GM18861 (cell line): ENCODE measurements around the gene MOGAT2.
"Not testable (repeated sequence)": the region's sequence is repeated elsewhere in the genome, so short reads cannot be mapped to it uniquely, and the experiment has no call there.

Experiments
- ATAC-seq: cut with Tn5 transposase; IDR thresholded peaks from one replicate; pipeline ENCODE4 v1.9.1; 2021; ENCODE audit not compliant: unreplicated experiment

The MOGAT2 gene

DNA sequence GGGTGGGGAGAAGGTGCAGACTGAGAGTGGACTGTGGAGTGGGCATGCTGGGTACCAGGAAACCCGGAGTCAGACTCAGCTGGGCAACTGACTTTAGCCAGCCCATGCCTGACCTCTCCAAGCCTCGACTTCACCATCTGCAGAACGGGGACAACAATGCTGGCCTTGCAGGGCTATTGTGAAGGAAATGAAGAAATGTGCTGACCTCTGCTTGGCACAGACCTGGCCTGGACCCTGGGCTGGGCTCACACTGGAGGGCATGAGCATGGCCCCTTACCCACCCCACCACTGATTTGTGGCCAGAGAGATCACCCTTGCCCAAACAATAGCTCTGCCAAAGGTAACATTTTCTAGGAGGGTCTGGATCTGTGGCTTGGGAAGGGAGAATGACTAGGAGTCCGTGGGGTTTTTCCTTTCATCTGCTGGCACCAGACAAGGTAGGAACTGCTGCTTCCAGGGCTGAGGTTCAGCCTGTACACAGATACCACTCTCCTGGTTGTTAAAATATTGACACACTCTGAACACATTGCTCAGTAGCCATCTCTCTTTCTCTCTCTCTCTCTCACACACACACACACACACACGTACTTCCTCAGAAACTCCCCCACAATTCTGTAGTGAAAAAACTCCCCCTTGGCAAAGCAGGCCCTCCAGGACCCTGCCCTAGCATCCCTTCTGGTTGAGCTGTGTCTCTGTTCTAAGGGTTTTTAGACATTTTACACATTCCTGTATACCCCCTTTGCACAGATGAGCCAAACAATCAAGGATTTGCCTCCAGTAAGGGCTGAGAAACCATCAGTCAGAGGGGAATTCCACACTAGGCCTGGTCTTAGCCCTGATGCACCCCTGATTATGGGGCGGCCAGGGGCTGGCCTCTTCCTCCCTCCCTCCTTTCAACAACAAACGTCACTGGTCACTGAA is 1.0 kb downstream of the MOGAT2 start:
- ATAC-seq: no peak

DNA sequence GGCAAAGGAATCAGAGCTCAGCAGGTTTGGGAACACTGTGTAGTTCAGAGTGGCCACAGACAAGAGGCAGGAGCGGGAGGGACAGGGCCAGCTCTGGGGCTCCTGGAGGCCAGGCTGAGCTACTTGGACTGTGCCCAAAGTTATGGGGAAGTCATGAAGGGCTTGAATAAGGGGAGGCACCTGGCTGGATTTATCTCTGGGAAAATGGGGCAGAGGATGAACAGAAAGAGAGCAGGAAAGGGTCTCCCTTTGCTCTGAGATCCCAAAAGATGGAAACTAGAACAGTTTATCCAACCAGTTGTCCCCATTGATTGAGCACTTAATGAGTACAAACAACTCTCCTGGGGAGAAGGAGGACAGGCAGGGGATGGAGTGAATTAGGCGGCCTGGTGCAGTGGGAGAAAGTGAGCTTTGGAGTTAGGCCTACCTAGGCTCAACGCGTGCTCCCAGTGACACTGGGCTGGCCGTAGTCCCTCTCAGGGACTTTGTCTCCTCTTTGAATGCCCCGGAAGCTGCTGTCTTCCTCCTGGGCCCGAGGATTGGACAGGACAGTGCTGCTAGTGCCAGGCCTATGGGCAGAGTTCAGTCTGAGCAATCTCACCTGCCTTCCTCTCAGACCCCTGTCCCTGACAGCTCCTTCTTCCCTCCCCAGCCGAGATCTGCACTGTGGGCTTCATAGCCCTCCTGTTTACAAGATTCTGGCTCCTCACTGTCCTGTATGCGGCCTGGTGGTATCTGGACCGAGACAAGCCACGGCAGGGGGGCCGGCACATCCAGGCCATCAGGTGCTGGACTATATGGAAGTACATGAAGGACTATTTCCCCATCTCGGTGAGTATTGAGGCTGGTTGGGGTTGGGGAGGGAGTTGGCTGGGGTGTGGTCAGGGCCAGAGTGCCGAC is 2.0 kb downstream of the MOGAT2 start:
- no peak for ATAC-seq

DNA sequence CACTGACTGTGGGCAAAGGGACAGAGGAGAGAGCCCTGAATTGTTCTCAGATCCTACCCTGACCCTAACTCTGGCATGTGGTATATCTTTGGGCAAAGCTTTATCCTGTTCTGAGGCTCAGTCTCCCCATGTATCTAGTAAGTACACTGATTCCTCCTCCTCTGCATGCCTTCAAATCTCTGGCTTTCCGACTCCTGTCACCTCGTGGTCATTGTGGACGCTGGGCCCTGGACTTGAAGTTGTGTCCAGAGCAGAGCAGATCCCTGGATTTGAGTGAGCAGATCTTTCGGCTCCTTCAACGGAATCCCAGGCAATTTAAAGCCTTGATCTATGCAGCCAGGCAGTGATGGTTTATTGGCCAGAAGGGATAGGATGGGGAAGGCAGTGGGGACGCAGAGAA is 3.0 kb downstream of the MOGAT2 start:
- no peak for ATAC-seq

DNA sequence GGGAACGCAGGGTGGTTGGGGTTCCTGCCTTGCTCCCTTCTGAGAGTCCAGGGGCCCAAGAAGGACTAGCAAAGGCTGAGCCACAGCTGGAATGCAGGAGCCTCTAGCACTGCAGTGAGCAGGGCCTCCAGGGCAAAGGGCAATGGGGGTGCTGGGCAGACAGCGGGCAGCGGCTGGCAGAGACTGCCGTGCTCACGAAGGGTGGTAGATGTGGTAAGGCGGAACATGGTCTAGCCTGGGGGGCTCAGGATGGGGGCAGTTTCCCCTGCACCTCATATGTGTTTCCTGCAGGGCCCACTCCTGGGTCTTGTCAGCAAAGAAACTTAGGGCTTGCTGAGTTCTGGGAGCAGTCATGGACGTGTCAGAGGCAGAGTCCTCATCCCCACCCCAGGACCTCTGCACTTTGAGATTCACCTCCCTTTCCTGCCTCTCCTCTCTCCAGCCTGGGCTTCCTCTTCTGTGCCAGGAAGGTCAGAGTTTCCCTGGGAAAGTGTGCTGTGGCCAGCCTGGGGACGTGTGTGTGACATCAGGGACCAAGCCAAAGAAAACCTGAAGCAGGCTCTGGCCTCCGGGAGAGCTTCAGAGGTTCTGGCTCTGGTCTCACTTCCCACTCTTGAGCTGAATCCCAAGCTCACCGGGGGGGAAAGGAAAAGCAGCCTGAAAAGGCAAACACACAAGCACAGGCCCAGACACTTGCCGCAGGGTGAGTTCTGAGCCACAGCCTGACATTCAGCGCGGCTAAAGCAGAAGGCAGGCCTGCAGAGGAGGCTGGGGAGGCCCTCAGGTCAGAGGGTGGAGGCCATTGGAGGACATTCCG is 4.4 kb downstream of the MOGAT2 start:
- no peak for ATAC-seq

DNA sequence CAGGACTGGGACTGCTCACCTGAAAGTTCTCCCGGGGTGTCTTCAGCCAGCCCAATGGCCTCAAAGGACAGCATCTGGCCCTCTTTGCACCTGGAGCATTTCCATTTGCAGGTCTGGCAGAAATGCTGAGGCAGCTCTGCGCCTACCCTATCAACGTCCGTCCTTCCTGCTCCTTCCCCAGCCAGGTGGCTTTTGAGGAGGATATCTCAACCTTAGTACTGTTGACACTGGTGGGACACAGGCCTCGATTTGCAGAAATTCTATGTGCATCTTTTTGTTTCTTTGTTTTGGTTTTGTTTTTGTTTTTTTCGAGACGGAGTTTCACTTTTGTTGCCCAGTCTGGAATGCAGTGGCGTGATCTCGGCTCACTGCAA is 5.0 kb downstream of the MOGAT2 start:
- ATAC-seq: no peak

DNA sequence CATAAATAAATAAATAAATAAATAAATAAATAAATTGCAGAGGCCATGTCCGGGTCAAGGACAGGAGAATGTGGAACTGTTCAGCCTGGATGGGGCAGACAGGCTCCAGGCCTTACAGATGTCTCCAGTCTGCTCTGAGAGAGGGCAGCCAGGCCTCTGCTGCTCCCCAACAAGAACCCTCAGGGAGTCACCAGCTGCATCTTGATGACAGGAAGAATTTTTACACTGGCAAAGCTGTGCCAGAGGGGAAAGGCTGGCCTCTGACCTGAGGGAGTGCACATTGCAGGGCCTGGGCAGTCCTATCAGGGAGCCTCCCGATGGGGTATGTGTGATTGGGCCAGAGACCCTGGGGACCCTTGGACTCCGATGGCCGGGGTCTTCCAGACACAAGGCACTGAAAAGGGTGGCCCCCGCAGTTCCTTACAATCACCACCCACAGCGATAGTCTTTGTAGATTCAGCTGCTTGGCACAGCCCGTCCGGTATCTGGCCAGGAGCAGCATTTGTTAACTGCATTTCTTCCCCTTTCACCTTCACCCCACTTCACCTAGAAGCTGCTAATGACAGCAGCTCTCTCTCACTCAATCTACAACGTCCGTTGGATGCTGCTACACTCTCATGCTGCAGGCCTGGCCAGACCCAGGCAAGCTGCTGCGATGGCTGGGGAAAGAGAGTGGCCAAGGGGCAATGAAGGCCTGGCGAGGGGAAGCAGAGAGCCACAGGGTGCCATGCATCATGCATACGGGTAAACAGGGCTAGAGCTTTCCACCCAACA is 8.1 kb downstream of the MOGAT2 start:
- ATAC-seq: no peak

DNA sequence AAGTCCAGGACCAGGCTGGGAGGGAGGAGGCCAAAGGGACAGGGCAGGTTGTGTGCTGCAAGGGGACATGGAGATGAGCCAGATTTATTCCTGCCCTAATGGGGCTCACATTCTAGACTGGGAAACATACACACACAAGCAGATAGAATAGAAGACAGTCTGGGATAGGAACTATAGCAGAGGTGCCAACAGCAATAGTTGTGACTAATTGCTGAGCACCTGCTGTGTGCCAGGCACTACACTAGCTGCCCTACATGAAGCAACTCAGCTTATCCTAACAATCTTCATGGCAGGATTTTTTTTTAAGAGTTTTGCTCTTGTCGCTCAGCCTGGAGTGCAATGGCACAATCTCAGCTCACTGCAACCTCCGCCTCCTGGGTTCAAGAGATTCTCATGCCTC is 11.4 kb downstream of the MOGAT2 start:
- no peak for ATAC-seq

DNA sequence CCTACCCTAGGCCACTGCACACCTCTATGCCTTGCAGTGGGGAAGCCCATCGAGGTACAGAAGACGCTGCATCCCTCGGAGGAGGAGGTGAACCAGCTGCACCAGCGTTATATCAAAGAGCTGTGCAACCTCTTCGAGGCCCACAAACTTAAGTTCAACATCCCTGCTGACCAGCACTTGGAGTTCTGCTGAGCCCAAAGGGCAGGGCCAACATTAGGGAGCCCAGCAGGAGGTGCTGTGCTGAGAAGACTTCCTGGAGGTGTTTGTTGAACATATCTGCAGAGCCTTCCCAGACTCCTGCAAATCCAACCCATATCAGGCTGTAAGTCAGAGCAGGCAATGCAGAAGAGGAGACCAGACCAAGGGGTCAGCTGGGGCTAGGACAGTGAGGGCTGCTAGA is 13.5 kb downstream of the MOGAT2 start:
- ATAC-seq: no peak

DNA sequence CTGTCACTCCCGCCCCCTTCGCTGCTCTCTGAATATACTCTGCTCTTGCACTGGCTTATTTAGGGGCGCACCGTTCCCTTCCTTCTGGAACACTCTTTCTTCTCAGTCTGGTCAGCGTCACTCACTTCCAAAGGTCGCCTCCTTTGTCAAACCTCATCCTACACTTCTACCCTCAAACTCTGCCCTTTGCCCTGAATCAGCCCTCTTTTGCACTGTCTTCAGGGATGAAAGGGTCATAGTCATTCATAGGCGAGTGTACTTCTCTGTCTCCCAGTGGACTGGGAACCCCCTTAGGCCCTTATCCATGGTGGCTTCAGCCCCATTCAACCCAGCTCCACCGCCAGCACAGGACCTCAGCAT is 15.4 kb downstream of the MOGAT2 start:
- no peak for ATAC-seq

DNA sequence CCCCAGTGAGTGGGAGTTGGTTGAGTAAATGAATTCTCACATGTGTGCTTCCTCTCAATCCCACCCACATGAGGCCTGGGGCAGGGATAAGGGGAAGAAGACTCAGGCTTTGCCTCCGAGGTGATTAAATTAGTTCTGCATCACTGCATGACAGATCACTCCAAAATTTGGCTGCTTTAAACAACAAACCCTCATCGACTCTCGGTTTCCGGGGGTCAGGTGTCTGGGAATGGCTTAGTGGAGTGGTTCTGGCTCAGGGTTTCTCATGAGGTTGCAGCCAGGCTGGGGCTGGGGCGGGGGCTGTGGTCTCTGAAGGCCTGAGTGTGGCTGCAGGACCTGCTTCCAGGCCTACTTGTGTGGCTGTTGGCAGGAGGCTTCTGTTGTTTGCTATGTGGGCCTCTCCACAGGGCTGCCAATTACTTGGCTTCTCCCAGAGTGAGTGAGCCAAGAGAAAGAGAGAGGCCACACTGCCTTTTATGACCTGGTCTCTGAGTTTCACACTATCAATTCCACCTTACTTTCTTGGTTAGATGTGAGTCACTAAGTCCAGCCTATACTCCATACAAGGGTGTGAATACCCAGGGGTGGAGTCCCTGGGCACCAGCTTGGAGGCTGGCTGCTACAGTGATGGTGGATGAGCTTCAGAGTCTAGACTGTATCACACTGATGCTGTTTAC is 15.9 kb downstream of the MOGAT2 start:
- no peak for ATAC-seq

DNA sequence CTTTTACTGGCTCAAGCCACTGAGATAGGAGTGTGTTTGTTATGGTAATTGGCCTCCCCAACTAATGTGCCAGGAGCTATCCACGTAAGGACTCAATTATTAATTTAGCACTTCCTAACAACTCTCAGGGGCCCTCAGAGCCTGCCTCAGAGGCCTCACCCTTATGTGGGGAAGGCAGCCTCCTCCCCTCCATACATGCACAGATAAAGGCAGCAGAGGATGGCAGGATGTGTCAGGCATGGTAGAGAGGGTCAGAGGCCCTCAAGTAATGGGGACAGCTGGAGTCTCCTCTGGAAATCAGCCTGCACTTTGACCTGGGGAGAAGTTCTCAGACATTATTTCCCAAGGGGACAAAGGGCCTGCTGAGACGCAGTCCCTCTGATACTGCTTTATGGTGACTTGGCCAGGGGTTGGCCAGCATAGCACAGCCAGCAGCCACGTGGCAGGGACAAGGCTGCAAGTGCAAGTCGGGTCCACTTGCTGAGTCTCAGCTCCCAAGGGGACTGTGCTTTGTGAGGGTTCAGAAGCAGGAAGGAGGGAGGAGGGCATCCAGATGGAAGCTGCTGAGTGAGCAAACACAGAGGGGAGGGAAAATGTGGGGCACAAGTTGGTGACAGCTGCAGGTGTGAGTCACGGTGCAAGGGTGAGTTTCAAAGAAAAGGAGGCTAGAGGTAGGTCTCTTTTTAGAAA is 17.0 kb downstream of the MOGAT2 start:
- ATAC-seq: no peak

DNA sequence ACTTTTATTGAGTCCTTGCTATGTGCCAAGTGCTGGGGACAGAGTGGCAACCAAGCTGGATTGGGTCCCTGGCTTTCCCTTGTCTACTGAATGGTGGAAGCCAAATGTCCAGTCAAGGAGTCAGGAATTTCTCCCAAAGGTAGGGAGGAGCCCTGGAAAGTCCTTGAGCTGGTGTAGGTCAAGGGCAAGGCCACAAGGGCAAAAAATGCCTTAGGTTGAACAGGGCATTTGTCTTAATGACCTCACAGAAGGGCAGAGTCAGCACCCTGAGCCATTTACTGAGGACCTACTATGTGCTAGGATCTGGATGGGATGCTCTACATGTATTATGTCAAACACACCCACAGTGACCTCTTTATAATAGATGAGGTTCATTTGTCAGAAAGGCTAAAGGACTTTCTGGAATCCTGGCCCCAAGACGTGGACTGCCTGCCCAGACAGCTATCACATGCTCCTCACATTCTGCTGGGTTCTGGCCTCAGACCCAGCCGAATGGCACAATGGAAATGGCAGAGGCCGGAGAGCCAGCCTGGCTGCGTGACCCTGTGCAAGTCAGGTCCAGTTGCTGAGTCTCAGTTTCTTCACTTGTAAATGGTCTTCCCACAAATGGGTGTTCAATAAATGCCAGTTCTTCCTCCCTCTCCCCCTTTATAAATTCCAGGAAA is 17.7 kb downstream of the MOGAT2 start:
- ATAC-seq: no peak

DNA sequence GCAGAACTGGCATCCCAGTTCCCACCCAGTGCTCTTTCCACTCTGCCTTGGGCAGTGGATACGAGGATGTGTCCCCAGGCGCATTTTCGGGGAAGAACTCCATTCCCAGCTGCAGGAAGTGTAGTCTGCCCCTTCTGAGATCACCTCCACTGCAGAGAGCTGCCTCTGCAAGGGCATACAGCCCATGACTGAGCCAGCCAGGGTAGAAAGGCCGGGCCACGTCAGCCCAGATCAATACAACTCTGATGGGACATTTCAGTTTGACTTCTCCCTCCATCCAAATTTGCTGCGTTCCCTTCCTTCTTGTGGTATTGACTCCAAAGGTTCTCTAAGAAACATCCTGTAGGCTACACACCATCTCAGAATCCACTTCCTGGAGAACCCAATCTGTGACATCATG is 19.7 kb downstream of the MOGAT2 start:
- ATAC-seq: no peak

DNA sequence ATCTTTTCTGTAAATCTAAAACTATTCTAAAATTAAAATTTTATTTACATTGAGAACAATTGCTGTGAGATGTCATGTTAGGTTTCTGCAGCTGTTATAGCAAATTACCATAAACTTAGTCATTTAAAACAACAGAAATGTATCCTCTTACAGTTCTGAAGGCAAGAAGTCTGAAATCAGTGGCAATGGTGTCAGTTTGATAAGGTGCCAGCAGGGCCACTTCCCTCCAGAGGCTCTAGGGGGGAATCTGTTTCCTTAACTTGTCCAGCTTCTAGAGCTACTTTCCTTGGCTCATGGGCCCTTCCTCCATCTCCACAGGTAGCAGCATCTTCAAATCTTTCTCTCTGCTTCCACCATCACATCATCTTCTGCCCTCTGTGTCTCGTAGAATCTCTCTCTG is 23.0 kb downstream of the MOGAT2 start:
- ATAC-seq: no peak

DNA sequence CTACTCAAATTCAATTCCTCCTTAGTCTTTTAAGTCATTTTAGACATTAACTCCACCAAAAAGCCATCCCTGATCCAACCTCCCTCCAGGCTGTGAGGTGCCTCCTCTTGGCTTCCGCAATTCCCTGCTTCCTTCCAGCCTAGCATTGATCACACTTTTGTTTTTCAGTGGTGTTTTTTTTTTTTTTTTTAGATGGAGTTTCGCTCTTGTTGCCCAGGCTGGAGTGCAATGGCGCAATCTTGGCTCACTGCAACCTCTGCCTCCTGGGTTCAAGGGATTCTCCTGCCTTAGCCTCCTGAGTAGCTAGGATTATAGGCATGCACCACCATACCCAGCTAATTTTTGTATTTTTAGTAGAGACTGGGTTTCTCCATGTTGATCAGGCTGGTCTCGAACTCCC is 25.5 kb downstream of the MOGAT2 start:
- not testable (repeated sequence) for ATAC-seq

DNA sequence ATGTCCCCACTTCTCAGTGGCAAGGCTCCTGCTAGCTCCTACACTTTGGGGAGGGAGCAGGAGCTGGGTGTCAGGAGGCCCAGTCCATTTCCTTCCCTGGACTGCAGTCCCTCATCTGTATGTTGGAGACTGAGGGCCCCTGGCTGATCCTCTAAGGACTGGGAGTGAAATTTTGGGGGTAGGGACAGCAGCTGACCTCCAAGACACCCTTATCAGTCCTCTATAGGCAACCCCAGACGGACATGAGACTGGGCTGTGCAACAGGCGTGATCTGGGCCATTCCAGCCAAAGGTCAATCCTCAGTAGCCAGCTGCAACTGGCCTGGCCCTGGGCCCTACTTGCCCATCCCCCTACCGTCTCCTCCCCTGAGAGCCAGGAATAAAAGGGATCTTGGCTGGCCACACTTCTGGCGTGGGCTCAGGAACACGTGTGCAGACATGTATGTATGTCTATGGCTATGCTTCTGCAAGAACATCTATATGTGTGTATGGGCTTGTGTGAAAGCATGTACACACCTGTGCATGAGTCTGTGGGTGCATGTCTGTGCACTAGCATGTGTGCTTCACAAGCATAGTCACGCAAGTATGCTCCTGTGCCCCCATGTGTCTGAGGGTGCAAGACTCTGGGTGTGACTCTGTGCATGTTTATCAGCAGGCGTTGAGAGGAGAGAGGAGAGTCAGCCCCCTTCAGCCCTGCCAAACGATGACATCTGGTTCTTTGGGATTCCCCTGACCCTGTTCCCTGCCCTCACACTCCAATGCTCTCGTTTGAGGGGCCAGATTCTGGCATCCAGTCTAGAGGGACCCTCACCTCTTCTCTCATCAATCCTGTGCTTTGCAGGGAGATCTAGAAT is 26.3 kb downstream of the MOGAT2 start:
- no peak for ATAC-seq

DNA sequence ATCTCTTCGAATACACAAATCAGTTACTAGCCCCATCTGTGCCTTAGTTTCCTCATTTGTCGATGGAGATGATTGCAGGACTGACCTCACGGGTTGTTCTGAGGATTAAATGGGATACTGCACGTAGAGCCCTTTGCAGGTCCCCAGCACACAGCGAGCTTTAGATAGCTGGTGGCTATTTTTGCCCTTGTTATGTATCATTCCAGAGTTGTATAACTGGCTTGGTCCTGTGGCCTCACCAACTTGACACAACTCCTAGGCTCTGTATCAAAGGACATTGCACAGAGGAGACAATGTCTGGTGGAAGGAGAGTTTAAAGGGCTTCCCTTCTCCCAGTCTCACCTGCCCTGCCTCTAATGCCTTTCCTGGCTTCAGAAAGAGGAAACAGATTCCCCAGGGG is 28.2 kb downstream of the MOGAT2 start:
- no peak for ATAC-seq

DNA sequence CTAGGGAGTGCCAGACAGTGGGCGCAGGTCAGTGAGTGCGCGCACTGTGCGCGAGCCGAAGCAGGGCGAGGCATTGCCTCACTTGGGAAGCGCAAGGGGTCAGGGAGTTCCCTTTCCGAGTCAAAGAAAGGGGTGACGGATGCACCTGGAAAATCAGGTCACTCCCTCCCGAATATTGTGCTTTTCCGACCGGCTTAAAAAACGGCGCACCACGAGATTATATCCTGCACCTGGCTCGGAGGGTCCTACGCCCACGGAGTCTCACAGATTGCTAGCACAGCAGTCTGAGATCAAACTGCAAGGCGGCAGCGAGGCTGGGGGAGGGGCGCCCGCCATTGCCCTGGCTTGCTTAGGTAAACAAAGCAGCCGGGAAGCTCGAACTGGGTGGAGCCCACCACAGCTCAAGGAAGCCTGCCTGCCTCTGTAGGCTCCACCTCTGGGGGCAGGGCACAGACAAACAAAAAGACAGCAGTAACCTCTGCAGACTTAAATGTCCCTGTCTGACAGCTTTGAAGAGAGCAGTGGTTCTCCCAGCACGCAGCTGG is 31.2 kb downstream of the MOGAT2 start:
- ATAC-seq: not testable (repeated sequence)
